Calu3 (cell line): ENCODE data around the gene MYO18B. TPM values are rescaled to one million over a fixed set of nuclear protein-coding genes. Genes with fewer than 3 reads are reported as not detected.

Experiments used
- BruUV-seq: library from RNA; stranded (reverse); fragments of 400-500 nt; replicated peaks from 2 replicates; lab custom pipeline; 2021; lab: Mats Ljungman, UMichigan
- CTCF ChIA-PET: fragments of 300-600 bp; sonication (Branson Sonifier 250); formaldehyde crosslinking; loops from one replicate; lab custom pipeline; 2022; ENCODE audit warnings: antibody characterized with exemption; lab: Charles Lee
- DNase-seq: peaks from one replicate; pipeline ENCODE4 v3.0.0; 2022
- H3K27ac Mint-ChIP-seq: one replicate; pipeline ENCODE4 v1.8.0; 2022; ENCODE audit warnings: mixed read lengths; ENCODE audit not compliant: unreplicated experiment
- H3K27me3 Mint-ChIP-seq: one replicate; pipeline ENCODE4 v1.8.0; 2022; ENCODE audit warnings: mixed read lengths; ENCODE audit not compliant: unreplicated experiment
- H3K36me3 Mint-ChIP-seq: one replicate; pipeline ENCODE4 v1.8.0; 2022; ENCODE audit warnings: mild to moderate bottlenecking, moderate library complexity, mixed read lengths; ENCODE audit not compliant: insufficient read depth, unreplicated experiment
- H3K4me1 Mint-ChIP-seq: one replicate; pipeline ENCODE4 v1.8.0; 2022; ENCODE audit warnings: mild to moderate bottlenecking, low read depth, mixed read lengths; ENCODE audit not compliant: unreplicated experiment
- H3K4me3 Mint-ChIP-seq: one replicate; pipeline ENCODE4 v1.8.0; 2022; ENCODE audit warnings: mild to moderate bottlenecking, low read depth, moderate library complexity, mixed read lengths; ENCODE audit not compliant: unreplicated experiment
- H3K9me3 Mint-ChIP-seq: one replicate; pipeline ENCODE4 v1.8.0; 2022; ENCODE audit warnings: low read depth, mixed read lengths; ENCODE audit not compliant: unreplicated experiment
- intact Hi-C: fragments of 100-400 bp; cut with micrococcal nuclease; formaldehyde crosslinking; loops from one replicate; pipeline ENCODE4 v1.10.0; 2022; ENCODE audit not compliant: unreplicated experiment
- total RNA-seq: library from RNA; stranded (reverse); gene quantifications from 2 replicates; pipeline ENCODE4 v1.2.3, GENCODE V29; 2022
- TF ChIP-seq, protein P1 (sequence below): fragments of 200-600 bp; IDR thresholded peaks from one replicate; pipeline ENCODE4 v1.8.0; 2022; ENCODE audit warnings: antibody characterized with exemption; ENCODE audit not compliant: unreplicated experiment

The MYO18B gene
- total RNA-seq, 1 experiment from 2014 or later: 0.59 TPM

DNA sequence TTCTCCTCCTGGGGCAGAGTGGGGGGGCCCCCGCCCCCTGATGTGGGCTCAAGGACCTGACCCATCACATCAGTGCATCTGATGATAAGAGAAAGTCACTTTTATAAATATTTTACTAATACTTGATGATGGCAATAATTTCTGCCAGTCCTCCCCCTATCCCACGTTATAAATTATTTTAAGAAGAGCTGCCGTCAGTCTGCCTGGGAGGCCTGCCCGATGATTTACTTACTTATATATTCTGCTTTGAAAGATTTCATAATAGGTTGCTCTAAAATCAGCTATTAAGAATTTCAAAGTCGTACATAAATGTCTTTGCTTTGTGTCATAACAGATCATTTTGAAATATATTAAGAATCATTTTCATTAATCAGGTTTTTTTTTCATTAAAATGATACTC is 58.8 kb downstream of the MYO18B start:
- Mint-ChIP-seq H3K4me3 (no peak overlapping the region), H3K9me3 (no peaks in the 10 kb centered on the region), H3K27ac (no peak overlapping the region), H3K4me1 (no peaks in the 10 kb centered on the region), H3K36me3 (no peaks in the 10 kb centered on the region), H3K27me3 (peaks cover 86% of the 10 kb centered on the region)
- intact Hi-C loops: no loop called here
- DNase-seq: no peak
- BruUV-seq: no TSS peak
- CTCF ChIA-PET: no interaction called here
- TF ChIP-seq, protein P1, sequence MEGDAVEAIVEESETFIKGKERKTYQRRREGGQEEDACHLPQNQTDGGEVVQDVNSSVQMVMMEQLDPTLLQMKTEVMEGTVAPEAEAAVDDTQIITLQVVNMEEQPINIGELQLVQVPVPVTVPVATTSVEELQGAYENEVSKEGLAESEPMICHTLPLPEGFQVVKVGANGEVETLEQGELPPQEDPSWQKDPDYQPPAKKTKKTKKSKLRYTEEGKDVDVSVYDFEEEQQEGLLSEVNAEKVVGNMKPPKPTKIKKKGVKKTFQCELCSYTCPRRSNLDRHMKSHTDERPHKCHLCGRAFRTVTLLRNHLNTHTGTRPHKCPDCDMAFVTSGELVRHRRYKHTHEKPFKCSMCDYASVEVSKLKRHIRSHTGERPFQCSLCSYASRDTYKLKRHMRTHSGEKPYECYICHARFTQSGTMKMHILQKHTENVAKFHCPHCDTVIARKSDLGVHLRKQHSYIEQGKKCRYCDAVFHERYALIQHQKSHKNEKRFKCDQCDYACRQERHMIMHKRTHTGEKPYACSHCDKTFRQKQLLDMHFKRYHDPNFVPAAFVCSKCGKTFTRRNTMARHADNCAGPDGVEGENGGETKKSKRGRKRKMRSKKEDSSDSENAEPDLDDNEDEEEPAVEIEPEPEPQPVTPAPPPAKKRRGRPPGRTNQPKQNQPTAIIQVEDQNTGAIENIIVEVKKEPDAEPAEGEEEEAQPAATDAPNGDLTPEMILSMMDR: no peak

DNA sequence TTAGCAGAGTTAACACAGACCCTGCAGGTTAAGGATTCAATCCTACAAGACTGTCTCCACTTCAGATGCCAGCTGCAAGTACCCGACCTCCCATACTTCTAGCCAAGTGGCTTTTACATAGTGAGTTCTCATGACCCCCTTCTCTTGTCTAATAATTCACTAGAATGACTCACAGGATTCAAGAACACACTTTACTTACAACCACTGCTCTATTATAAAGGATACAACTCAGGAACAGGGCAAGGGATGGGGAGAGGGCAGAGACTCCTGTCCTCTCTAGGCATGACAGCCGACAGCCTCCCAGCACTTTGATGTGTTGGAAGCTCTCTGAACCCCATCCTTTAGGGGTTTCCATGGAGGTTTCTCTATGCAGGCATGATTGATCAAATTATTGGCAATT is 60.0 kb downstream of the MYO18B start:
- no TSS peak for BruUV-seq
- Mint-ChIP-seq H3K36me3 (no peaks in the 10 kb centered on the region), H3K27ac (no peak overlapping the region), H3K4me3 (no peak overlapping the region), H3K9me3 (no peaks in the 10 kb centered on the region), H3K27me3 (peaks cover 90% of the 10 kb centered on the region), H3K4me1 (no peaks in the 10 kb centered on the region)
- CTCF ChIA-PET: no interaction called here
- intact Hi-C loops: no loop called here
- no peak for DNase-seq
- TF ChIP-seq, protein P1: no peak

DNA sequence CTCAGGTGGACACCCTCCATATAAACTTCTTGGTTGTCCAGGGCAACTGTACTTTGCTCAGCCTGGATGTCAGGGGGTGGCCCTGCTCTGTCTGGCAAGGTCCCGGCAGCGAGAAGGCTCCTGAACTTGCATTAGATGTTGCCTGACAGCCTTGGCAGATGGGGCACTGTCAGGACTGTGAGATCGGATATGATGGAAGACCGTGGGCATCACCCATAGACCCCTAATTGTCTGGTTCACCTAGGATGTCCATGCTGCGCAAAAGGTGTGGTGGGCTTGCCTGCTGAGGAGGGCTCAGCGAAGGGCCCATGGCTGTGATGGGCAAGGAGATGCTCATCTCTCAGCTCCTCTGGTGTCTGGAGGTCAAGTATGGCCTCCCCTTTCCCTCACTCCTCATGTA is 62.7 kb downstream of the MYO18B start:
- no peak for DNase-seq
- H3K4me3 Mint-ChIP-seq: no peak overlapping the region
- TF ChIP-seq, protein P1: no peak
- no peaks in the 10 kb centered on the region for H3K36me3 Mint-ChIP-seq
- H3K27ac Mint-ChIP-seq: no peak overlapping the region
- peaks cover 90% of the 10 kb centered on the region for H3K27me3 Mint-ChIP-seq
- no TSS peak for BruUV-seq
- H3K4me1 Mint-ChIP-seq: no peaks in the 10 kb centered on the region
- no peaks in the 10 kb centered on the region for H3K9me3 Mint-ChIP-seq
- intact Hi-C loops: no loop called here
- CTCF ChIA-PET: interaction anchor here (0.6 kb wide), 1 partner anchor 534 kb away, joined by 4 read pairs; no protein-coding TSS in a partner anchor

DNA sequence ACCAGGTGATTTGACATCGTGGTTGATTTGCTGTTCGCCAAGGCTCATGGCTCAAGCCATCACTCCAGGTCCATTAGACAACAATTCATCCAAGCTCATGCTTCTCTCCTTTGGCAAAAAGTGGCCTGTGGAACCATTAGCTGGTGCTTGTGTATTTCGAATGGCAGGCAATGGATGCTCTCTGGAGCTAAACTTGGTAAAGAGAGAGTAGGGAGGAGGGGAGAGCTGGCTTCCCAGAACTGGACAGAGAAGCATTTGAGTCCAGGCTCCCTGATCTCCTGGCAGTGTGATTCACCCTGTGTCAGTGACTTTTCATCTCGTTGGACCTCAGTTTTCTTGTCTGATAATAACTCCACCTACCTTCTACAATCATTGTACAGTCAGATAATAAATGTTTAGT is 64.6 kb downstream of the MYO18B start:
- CTCF ChIA-PET: no interaction called here
- Mint-ChIP-seq H3K36me3 (no peaks in the 10 kb centered on the region), H3K27ac (no peak overlapping the region), H3K4me1 (no peaks in the 10 kb centered on the region), H3K27me3 (peaks cover 91% of the 10 kb centered on the region), H3K4me3 (no peak overlapping the region), H3K9me3 (no peaks in the 10 kb centered on the region)
- intact Hi-C loops: no loop called here
- no peak for DNase-seq
- no TSS peak for BruUV-seq
- TF ChIP-seq, protein P1: no peak
